Measurements from ENCODE around the gene USP51. TPM values are rescaled to one million over a fixed set of nuclear protein-coding genes. Genes with fewer than 3 reads are reported as not detected.
"Not testable (repeated sequence)": the region's sequence is repeated elsewhere in the genome, so short reads cannot be mapped to it uniquely, and the experiment has no call there.

The USP51 gene
- total RNA-seq, 1 experiment from 2014 or later = 6.8 TPM

DNA sequence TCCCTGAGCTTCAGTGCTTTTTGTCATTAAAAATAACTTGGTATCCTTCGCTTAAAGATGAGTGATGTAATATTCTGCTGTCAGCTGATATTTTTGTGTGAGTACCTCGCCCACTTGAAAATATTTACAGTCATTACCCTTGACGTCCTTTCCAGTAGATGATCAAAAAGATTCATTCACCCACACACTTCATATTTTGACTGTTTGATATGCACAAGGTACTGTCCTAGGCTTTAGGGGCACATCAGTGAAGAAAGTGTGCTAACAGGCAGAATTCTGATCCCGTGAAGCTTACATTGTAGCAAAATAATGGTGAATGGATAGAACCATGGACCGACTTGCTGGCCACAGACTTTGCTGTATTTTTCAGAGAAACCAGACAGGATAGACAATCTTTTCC lies 18.1 kb upstream of the USP51 start:
- not testable (repeated sequence) for H3K9ac ChIP-seq (ENCODE audit: extremely low read depth, insufficient read length, low read length); H3K9me3 Mint-ChIP-seq; H3K56ac ChIP-seq (ENCODE audit: insufficient read length, low read depth, low read length); H3K27me3 Mint-ChIP-seq (ENCODE audit: low read depth); H2BK20ac ChIP-seq (ENCODE audit: low read depth, low read length, poor library complexity, severe bottlenecking); H3K36me3 Mint-ChIP-seq (ENCODE audit: insufficient read depth in 1 of 3, low read depth in 3 of 3); H3K79me2 ChIP-seq (ENCODE audit: insufficient read depth, low read length); H4K5ac ChIP-seq (ENCODE audit: insufficient read length, low read depth, low read length); H2BK12ac ChIP-seq (ENCODE audit: insufficient read length, low read depth, low read length); H3K23me2 ChIP-seq (ENCODE audit: insufficient read length, low read depth, low read length, poor library complexity, severe bottlenecking); H3K4me3 Mint-ChIP-seq; H3T11ph ChIP-seq (ENCODE audit: low read length); H2BK15ac ChIP-seq (ENCODE audit: low read depth, low read length); H3K23ac ChIP-seq (ENCODE audit: insufficient read length, low read depth, low read length); H3K27ac ChIP-seq (ENCODE audit: insufficient read length, low read depth, low read length); H4K8ac ChIP-seq (replicated peaks; ENCODE audit: insufficient read length, low read depth, low read length); H3K14ac ChIP-seq (ENCODE audit: insufficient read depth, low read length); H4K20me1 ChIP-seq (ENCODE audit: control insufficient read depth, insufficient read depth, insufficient read length); H3K4ac ChIP-seq (ENCODE audit: low read depth, low read length); H3K9me3 ChIP-seq (ENCODE audit: control insufficient read depth, low read depth, low read length); H3K18ac ChIP-seq (ENCODE audit: insufficient read length, low read depth, low read length); DNase-seq; H2AFZ ChIP-seq (ENCODE audit: low read length); H3K27me3 ChIP-seq (ENCODE audit: insufficient read depth, low read length); H3K4me2 ChIP-seq (ENCODE audit: insufficient read depth, insufficient read length, low read length); H2AK5ac ChIP-seq (ENCODE audit: insufficient read length, low read length); H3K79me1 ChIP-seq (ENCODE audit: insufficient read depth, low read depth, low read length, poor library complexity, severe bottlenecking); H4K91ac ChIP-seq (ENCODE audit: insufficient read length, low read depth, low read length); H2BK5ac ChIP-seq (ENCODE audit: insufficient read length, low read length); H3K4me1 Mint-ChIP-seq; H2BK120ac ChIP-seq (ENCODE audit: low read depth, low read length, poor library complexity, severe bottlenecking); H3K4me1 ChIP-seq (ENCODE audit: insufficient read depth, low read length); H3K27ac Mint-ChIP-seq
- no CpG with 5 or more reads among the region's 5 CpGs for WGBS (ENCODE audit: extremely low coverage, insufficient read length, low lambda C conversion rate)

DNA sequence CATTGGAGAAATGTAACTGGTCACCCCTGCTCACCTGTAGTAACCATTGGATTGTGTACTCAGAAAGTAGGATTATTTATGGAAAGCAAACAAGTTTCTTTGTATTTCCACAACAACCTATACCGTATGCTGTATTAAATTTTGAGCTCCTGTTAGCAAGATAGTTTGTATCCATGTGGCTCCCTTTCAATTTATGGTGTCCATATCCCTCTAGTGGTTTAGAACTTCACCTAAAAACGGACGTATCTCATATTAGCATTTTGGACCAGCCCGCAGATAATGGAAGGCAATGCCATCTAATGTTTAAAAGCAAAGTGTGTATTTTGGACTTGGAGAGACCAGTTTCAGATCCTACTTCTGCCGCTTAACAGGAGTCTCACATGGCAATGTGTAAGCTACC lies 17.4 kb upstream of the USP51 start:
- H2BK12ac ChIP-seq (ENCODE audit: insufficient read length, low read depth, low read length); H2BK20ac ChIP-seq (ENCODE audit: low read depth, low read length, poor library complexity, severe bottlenecking); H3K14ac ChIP-seq (ENCODE audit: insufficient read depth, low read length); H4K8ac ChIP-seq (replicated peaks; ENCODE audit: insufficient read length, low read depth, low read length); DNase-seq; H4K20me1 ChIP-seq (ENCODE audit: control insufficient read depth, insufficient read depth, insufficient read length); H3K36me3 Mint-ChIP-seq (ENCODE audit: insufficient read depth in 1 of 3, low read depth in 3 of 3); H3K4me1 Mint-ChIP-seq; H3T11ph ChIP-seq (ENCODE audit: low read length); H4K5ac ChIP-seq (ENCODE audit: insufficient read length, low read depth, low read length); H4K91ac ChIP-seq (ENCODE audit: insufficient read length, low read depth, low read length); H3K79me1 ChIP-seq (ENCODE audit: insufficient read depth, low read depth, low read length, poor library complexity, severe bottlenecking); H3K56ac ChIP-seq (ENCODE audit: insufficient read length, low read depth, low read length); H3K4me2 ChIP-seq (ENCODE audit: insufficient read depth, insufficient read length, low read length); H3K9me3 Mint-ChIP-seq; H3K23me2 ChIP-seq (ENCODE audit: insufficient read length, low read depth, low read length, poor library complexity, severe bottlenecking); H3K23ac ChIP-seq (ENCODE audit: insufficient read length, low read depth, low read length); H3K27me3 ChIP-seq (ENCODE audit: insufficient read depth, low read length); H3K4me3 Mint-ChIP-seq; H3K79me2 ChIP-seq (ENCODE audit: insufficient read depth, low read length); H3K4me1 ChIP-seq (ENCODE audit: insufficient read depth, low read length); H2AFZ ChIP-seq (ENCODE audit: low read length); H3K27ac Mint-ChIP-seq; H2BK120ac ChIP-seq (ENCODE audit: low read depth, low read length, poor library complexity, severe bottlenecking); H3K9ac ChIP-seq (ENCODE audit: extremely low read depth, insufficient read length, low read length); H3K18ac ChIP-seq (ENCODE audit: insufficient read length, low read depth, low read length); H3K27ac ChIP-seq (ENCODE audit: insufficient read length, low read depth, low read length); H3K9me3 ChIP-seq (ENCODE audit: control insufficient read depth, low read depth, low read length); H2AK5ac ChIP-seq (ENCODE audit: insufficient read length, low read length); H3K4ac ChIP-seq (ENCODE audit: low read depth, low read length); H2BK15ac ChIP-seq (ENCODE audit: low read depth, low read length); H3K27me3 Mint-ChIP-seq (ENCODE audit: low read depth); H2BK5ac ChIP-seq (ENCODE audit: insufficient read length, low read length): not testable (repeated sequence)
- WGBS (ENCODE audit: extremely low coverage, insufficient read length, low lambda C conversion rate) = no CpG with 5 or more reads among the region's 5 CpGs
